ENCODE results near the gene KCNG4. TPM values are rescaled to one million over a fixed set of nuclear protein-coding genes. Genes with fewer than 3 reads are reported as not detected.

The KCNG4 gene
- total RNA-seq, 3 donors from 2014 or later, result not detected

- intact Hi-C loops (cut with DNase I, micrococcal nuclease), result no loop called here
- Histone ChIP-seq H3K36me3 (ENCODE audit: low read depth) (no peaks in the 10 kb centered on the region), H3K9me3 (no peaks in the 10 kb centered on the region), H3K4me3 (no peak overlapping the region), H3K4me1 (ENCODE audit: low read depth) (no peaks in the 10 kb centered on the region)
- no peak for TF ChIP-seq CTCF (IDR thresholded peaks at IDR 0.05)
- DNase-seq, result no peak
- ATAC-seq, result peak; percentile 45
Measured at GRCh38 chr16:84234321-84235241, 5.2 kb downstream of the KCNG4 start.

GRCh38 chr16:84233748-84234147, 6.1 kb downstream of the KCNG4 start:
- Histone ChIP-seq H3K4me3 (no peak overlapping the region), H3K9me3 (no peaks in the 10 kb centered on the region), H3K4me1 (ENCODE audit: low read depth) (no peaks in the 10 kb centered on the region), H3K36me3 (ENCODE audit: low read depth) (no peaks in the 10 kb centered on the region)
- intact Hi-C loops (cut with DNase I, micrococcal nuclease), result no loop called here
- TF ChIP-seq CTCF (IDR thresholded peaks at IDR 0.05), result no peak
- no peak for DNase-seq
- ATAC-seq, result no peak

GRCh38 chr16:84232969-84233368, 6.8 kb downstream of the KCNG4 start:
- no peaks in the 10 kb centered on the region for H3K9me3 ChIP-seq
- no peaks in the 10 kb centered on the region for H3K4me1 ChIP-seq (ENCODE audit: low read depth)
- H3K36me3 ChIP-seq (ENCODE audit: low read depth), result no peaks in the 10 kb centered on the region
- ATAC-seq, result no peak
- TF ChIP-seq CTCF (IDR thresholded peaks at IDR 0.05), result no peak
- H3K4me3 ChIP-seq, result no peak overlapping the region
- intact Hi-C loops (cut with DNase I, micrococcal nuclease), result no loop called here
- DNase-seq, result no peak

- DNase-seq (no peak), ATAC-seq (no peak)
- intact Hi-C loops (cut with DNase I, micrococcal nuclease), result no loop called here
- no peaks in the 10 kb centered on the region for H3K4me1 ChIP-seq (ENCODE audit: low read depth)
- H3K4me3 ChIP-seq, result no peak overlapping the region
- no peak for TF ChIP-seq CTCF (IDR thresholded peaks at IDR 0.05)
- no peaks in the 10 kb centered on the region for H3K36me3 ChIP-seq (ENCODE audit: low read depth)
- H3K9me3 ChIP-seq, result no peaks in the 10 kb centered on the region
Measured at GRCh38 chr16:84232060-84232459, 7.8 kb downstream of the KCNG4 start.

GRCh38 chr16:84229471-84229870, 10.3 kb downstream of the KCNG4 start:
- no peaks in the 10 kb centered on the region for H3K9me3 ChIP-seq
- intact Hi-C loops (cut with DNase I, micrococcal nuclease), result no loop called here
- H3K36me3 ChIP-seq (ENCODE audit: low read depth), result no peaks in the 10 kb centered on the region
- DNase-seq, result no peak
- no peak overlapping the region for H3K4me3 ChIP-seq
- ATAC-seq, result no peak
- no peaks in the 10 kb centered on the region for H3K4me1 ChIP-seq (ENCODE audit: low read depth)
- TF ChIP-seq CTCF (IDR thresholded peaks at IDR 0.05), result no peak

All from mucosa of descending colon (tissue), 3 donors.